ENCODE measurements around the gene MMP17. TPM values are rescaled to one million over a fixed set of nuclear protein-coding genes. Genes with fewer than 3 reads are reported as not detected.

The MMP17 gene
- total and polyA plus RNA-seq, 2 donors (not counting 1 experiment from before 2014, with no cell fraction given): 14.8 to 140 TPM

DNA sequence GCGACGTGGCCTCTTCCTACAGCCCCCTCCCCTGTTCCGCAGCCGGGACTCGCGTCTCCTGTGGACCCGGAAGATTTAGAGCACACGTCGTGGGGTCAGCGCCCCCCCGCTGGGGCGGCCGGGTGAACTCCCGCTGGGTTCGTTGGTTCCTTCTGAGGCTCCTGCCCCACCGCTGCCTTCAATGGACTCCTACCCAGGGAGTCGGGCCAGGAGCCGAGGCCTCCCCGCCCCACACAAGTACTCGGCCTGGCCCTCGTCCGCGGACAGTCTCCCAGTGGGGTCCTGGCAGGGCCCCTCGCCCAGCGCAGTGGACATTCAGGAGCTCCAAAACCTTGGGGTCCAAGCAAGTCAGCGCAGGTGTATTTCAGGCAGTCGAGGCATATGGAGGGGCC is 1.2 kb downstream of the MMP17 start:
- peaks cover 48% of the 10 kb centered on the region for H4K20me1 ChIP-seq (ENCODE audit: control insufficient read depth, insufficient read depth, low read length, poor library complexity, severe bottlenecking)
- WGBS (ENCODE audit: insufficient coverage): 11% methylated on average over 27 of the region's 27 CpGs
- Mint-ChIP-seq H3K4me1 (peaks cover 36% of the 10 kb centered on the region), H3K27me3 (peaks cover 14% of the 10 kb centered on the region), H3K27ac (peak overlapping the region; percentile 74), H3K9me3 (ENCODE audit: insufficient read depth) (no peaks in the 10 kb centered on the region), H3K4me3 (peak overlapping the region; percentile 87)
- intact Hi-C loops (cut with micrococcal nuclease): loop anchor here (2.0 to 10.0 kb wide), 3 partner anchors 95 to 912 kb away; partner anchors contain the start of genes EP400 and PUS1
- DNase-seq: peak; percentile 62
- H3K36me3 ChIP-seq (replicated peaks in 1 of 2; ENCODE audit: control extremely low read depth in 1 of 2, control insufficient read depth in 1 of 2, extremely low read depth in 1 of 2, insufficient read depth in 2 of 2, low read length in 1 of 2): no peaks in the 10 kb centered on the region
- CTCF ChIA-PET: interaction anchor here (0.9 to 3.9 kb wide), 8 partner anchors 54 to 913 kb away, joined by 3 to 32 read pairs (median 8); partner anchors contain the start of gene EP400
- POLR2A ChIA-PET: interaction anchor here (0.7 to 1.3 kb wide), 2 partner anchors 56 to 100 kb away, joined by 3 to 5 read pairs; no protein-coding TSS in a partner anchor
- peaks cover 26 to 31% of the 10 kb centered on the region in 2 donors for H3K4me1 ChIP-seq (ENCODE audit: control insufficient read depth in 2 of 2, insufficient read depth in 2 of 2, low read length in 2 of 2)
- peak overlapping the region; percentile 69 for H3K9ac ChIP-seq (ENCODE audit: low read length)
- H3K9me3 ChIP-seq (ENCODE audit: control extremely low read depth in 1 of 3, control insufficient read depth in 2 of 3, insufficient read depth in 1 of 3, low read length in 2 of 3): peaks cover 0 to 4% (median 0%) of the 10 kb centered on the region in 3 donors
- H3K4me2 ChIP-seq (replicated peaks; ENCODE audit: low read depth, low read length, poor library complexity, severe bottlenecking): peak overlapping the region; percentile 97
- TF ChIP-seq, protein P1, sequence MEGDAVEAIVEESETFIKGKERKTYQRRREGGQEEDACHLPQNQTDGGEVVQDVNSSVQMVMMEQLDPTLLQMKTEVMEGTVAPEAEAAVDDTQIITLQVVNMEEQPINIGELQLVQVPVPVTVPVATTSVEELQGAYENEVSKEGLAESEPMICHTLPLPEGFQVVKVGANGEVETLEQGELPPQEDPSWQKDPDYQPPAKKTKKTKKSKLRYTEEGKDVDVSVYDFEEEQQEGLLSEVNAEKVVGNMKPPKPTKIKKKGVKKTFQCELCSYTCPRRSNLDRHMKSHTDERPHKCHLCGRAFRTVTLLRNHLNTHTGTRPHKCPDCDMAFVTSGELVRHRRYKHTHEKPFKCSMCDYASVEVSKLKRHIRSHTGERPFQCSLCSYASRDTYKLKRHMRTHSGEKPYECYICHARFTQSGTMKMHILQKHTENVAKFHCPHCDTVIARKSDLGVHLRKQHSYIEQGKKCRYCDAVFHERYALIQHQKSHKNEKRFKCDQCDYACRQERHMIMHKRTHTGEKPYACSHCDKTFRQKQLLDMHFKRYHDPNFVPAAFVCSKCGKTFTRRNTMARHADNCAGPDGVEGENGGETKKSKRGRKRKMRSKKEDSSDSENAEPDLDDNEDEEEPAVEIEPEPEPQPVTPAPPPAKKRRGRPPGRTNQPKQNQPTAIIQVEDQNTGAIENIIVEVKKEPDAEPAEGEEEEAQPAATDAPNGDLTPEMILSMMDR (IDR thresholded peaks at IDR 0.05): no peak
- TF ChIP-seq EZH2 (IDR thresholded peaks at IDR 0.05; ENCODE audit: borderline replicate concordance, insufficient read depth, low read depth, low read length, poor library complexity, severe bottlenecking): no peak
- H3K27ac ChIP-seq (ENCODE audit: low read length in 2 of 2): no peak overlapping the region
- H3K4me3 ChIP-seq (ENCODE audit: control extremely low read depth in 1 of 5, extremely low read depth in 1 of 5, insufficient read depth in 1 of 5, low read depth in 2 of 5, low read length in 4 of 5): peak overlapping the region; percentile 23 to 75 (median 67)
- H3K27me3 ChIP-seq (replicated peaks in 1 of 4; ENCODE audit: control extremely low read depth in 1 of 4, control insufficient read depth in 3 of 4, insufficient read depth in 4 of 4, low read length in 3 of 4): peaks cover 0 to 17% (median 8%) of the 10 kb centered on the region in 4 experiments
- ATAC-seq (ENCODE audit: low read depth): no peak
- H3K79me2 ChIP-seq (ENCODE audit: control insufficient read depth, insufficient read depth, low read length): peaks cover 34% of the 10 kb centered on the region
- H2AFZ ChIP-seq (ENCODE audit: insufficient read depth, low read depth, low read length, poor library complexity, severe bottlenecking): peak overlapping the region; percentile 79

DNA sequence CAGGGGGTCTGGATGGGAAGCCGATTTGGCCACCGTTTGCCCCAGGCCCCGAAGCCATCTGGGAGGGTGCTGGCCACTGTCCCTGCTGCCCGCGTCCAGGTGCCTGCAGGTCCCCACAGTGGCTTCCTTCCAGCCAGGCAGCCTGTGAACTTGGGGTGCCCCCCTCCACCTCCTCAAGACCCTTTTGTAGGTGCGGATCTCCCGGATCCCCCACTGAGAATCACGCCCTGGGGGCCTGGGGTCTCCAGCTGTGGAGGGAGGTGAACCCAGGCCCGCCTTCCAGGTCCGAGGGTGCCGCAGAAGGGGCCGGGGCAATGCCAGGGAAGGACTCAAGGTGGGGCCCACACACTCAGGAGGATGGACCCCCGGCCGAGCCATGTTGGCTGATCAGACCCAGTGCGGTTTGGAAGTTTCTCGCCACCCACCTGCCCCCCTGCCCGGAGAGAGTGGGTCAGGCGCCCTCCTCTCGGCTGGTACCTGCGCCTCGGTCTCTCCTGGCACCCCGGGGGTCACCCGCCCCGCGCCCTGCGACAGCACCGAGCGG is 1.7 kb downstream of the MMP17 start:
- peaks cover 36% of the 10 kb centered on the region for H3K4me1 Mint-ChIP-seq
- Histone ChIP-seq H2AFZ (ENCODE audit: insufficient read depth, low read depth, low read length, poor library complexity, severe bottlenecking) (peak overlapping the region; percentile 66), H3K4me2 (replicated peaks; ENCODE audit: low read depth, low read length, poor library complexity, severe bottlenecking) (peak overlapping the region; percentile 97), H4K20me1 (ENCODE audit: control insufficient read depth, insufficient read depth, low read length, poor library complexity, severe bottlenecking) (peaks cover 53% of the 10 kb centered on the region), H3K4me3 (ENCODE audit: control extremely low read depth in 1 of 5, extremely low read depth in 1 of 5, insufficient read depth in 1 of 5, low read depth in 2 of 5, low read length in 4 of 5) (peak overlapping the region; percentile 23 to 75 (median 67)), H3K79me2 (ENCODE audit: control insufficient read depth, insufficient read depth, low read length) (peaks cover 34% of the 10 kb centered on the region), H3K4me1 (ENCODE audit: control insufficient read depth in 2 of 2, insufficient read depth in 2 of 2, low read length in 2 of 2) (peaks cover 26 to 31% of the 10 kb centered on the region in 2 donors), H3K36me3 (replicated peaks in 1 of 2; ENCODE audit: control extremely low read depth in 1 of 2, control insufficient read depth in 1 of 2, extremely low read depth in 1 of 2, insufficient read depth in 2 of 2, low read length in 1 of 2) (no peaks in the 10 kb centered on the region), H3K9ac (ENCODE audit: low read length) (peak overlapping the region; percentile 69), H3K27ac (ENCODE audit: low read length in 2 of 2) (no peak overlapping the region), H3K27me3 (replicated peaks in 1 of 4; ENCODE audit: control extremely low read depth in 1 of 4, control insufficient read depth in 3 of 4, insufficient read depth in 4 of 4, low read length in 3 of 4) (peaks cover 0 to 17% (median 8%) of the 10 kb centered on the region in 4 experiments), H3K9me3 (ENCODE audit: control extremely low read depth in 1 of 3, control insufficient read depth in 2 of 3, insufficient read depth in 1 of 3, low read length in 2 of 3) (peaks cover 0 to 4% (median 0%) of the 10 kb centered on the region in 3 donors)
- ATAC-seq (ENCODE audit: low read depth) (peak; percentile 4), DNase-seq (no peak)
- TF ChIP-seq, protein P1 (IDR thresholded peaks at IDR 0.05): no peak
- TF ChIP-seq EZH2 (IDR thresholded peaks at IDR 0.05; ENCODE audit: borderline replicate concordance, insufficient read depth, low read depth, low read length, poor library complexity, severe bottlenecking): no peak
- H3K27ac Mint-ChIP-seq: peak overlapping the region; percentile 74
- WGBS (ENCODE audit: insufficient coverage): 15% methylated on average over 28 of the region's 28 CpGs
- ChIA-PET POLR2A (no interaction called here), CTCF (interaction anchor here (0.8 to 3.9 kb wide), 15 partner anchors 13 to 725 kb away, joined by 3 to 32 read pairs (median 6); partner anchors contain the start of gene EP400)
- H3K9me3 Mint-ChIP-seq (ENCODE audit: insufficient read depth): no peaks in the 10 kb centered on the region
- peaks cover 14% of the 10 kb centered on the region for H3K27me3 Mint-ChIP-seq
- intact Hi-C loops (cut with micrococcal nuclease): loop anchor here (1.0 to 10.0 kb wide), 5 partner anchors 75 to 913 kb away; partner anchors contain the start of genes EP400 and PUS1
- peak overlapping the region; percentile 87 for H3K4me3 Mint-ChIP-seq
